Adipocyte (in vitro differentiated cells): ENCODE measurements around the gene PDZD2.

ENCODE experiments used
- DNase-seq: peaks from one replicate; pipeline ENCODE4 v3.0.0-alpha.2; 2015; ENCODE audit warnings: low read depth
- H3K27me3 ChIP-seq: replicated peaks from 2 replicates; pipeline ENCODE4 v1.7.0; 2013; ENCODE audit warnings: mild to moderate bottlenecking, low read length, moderate library complexity; ENCODE audit not compliant: control insufficient read depth, insufficient read depth
- H3K36me3 ChIP-seq: 2 replicates; pipeline ENCODE4 v1.7.0; 2013; ENCODE audit warnings: low read length, mild to moderate bottlenecking, moderate library complexity; ENCODE audit not compliant: control insufficient read depth, insufficient read depth, severe bottlenecking
- H3K4me1 ChIP-seq: 2 replicates; pipeline ENCODE4 v1.7.0; 2013; ENCODE audit warnings: mild to moderate bottlenecking, low read length, moderate library complexity; ENCODE audit not compliant: control insufficient read depth, insufficient read depth
- H3K4me3 ChIP-seq: 2 replicates; pipeline ENCODE4 v1.7.0; 2013; ENCODE audit warnings: mild to moderate bottlenecking, low read length, moderate library complexity
- H3K9ac ChIP-seq: 2 replicates; pipeline ENCODE4 v1.7.0; 2013; ENCODE audit warnings: mild to moderate bottlenecking, low read length, moderate library complexity
- H3K9me3 ChIP-seq: 2 replicates; pipeline ENCODE4 v1.7.0; 2013; ENCODE audit warnings: mild to moderate bottlenecking, low read length, moderate library complexity; ENCODE audit not compliant: control insufficient read depth

The PDZD2 gene

DNA sequence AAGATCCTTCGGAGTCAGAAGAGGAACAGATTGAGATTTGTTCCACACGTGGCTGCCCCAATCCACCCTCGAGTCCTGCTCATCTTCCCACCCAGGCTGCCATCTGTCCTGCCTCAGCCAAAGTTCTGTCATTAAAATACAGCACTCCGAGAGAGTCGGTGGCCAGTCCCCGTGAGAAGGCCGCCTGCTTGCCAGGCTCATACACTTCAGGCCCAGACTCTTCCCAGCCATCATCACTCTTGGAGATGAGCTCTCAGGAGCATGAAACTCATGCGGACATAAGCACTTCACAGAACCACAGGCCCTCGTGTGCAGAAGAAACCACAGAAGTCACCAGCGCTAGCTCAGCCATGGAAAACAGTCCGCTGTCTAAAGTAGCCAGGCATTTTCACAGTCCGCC, 449.3 kb downstream of the PDZD2 start:
- no peak for DNase-seq
- Histone ChIP-seq H3K27me3 (no peaks in the 10 kb centered on the region), H3K4me3 (no peak overlapping the region), H3K36me3 (peaks cover 30% of the 10 kb centered on the region), H3K4me1 (no peaks in the 10 kb centered on the region), H3K9ac (no peak overlapping the region), H3K9me3 (no peaks in the 10 kb centered on the region)

DNA sequence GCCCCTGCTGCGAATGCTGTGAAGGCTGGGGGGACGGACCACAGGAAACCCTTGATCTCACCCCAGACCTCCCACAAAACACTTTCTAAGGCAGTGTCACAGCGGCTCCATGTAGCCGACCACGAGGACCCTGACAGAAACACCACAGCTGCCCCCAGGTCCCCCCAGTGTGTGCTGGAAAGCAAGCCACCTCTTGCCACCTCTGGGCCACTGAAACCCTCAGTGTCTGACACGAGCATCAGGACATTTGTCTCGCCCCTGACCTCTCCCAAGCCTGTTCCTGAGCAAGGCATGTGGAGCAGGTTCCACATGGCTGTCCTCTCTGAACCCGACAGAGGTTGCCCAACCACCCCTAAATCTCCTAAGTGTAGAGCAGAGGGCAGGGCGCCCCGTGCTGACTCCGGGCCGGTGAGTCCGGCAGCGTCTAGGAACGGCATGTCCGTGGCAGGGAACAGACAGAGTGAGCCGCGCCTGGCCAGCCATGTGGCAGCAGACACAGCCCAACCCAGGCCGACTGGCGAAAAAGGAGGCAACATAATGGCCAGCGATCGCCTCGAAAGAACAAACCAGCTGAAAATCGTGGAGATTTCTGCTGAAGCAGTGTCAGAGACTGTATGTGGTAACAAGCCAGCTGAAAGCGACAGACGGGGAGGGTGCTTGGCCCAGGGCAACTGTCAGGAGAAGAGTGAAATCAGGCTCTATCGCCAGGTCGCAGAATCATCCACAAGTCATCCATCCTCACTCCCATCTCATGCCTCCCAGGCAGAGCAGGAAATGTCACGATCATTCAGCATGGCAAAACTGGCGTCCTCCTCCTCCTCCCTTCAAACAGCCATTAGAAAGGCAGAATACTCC, 450.4 kb downstream of the PDZD2 start:
- no peak for DNase-seq
- no peak overlapping the region for H3K9ac ChIP-seq
- H3K36me3 ChIP-seq: peaks cover 35% of the 10 kb centered on the region
- peaks cover 8% of the 10 kb centered on the region for H3K4me1 ChIP-seq
- H3K9me3 ChIP-seq: no peaks in the 10 kb centered on the region
- H3K4me3 ChIP-seq: no peak overlapping the region
- H3K27me3 ChIP-seq: no peaks in the 10 kb centered on the region

DNA sequence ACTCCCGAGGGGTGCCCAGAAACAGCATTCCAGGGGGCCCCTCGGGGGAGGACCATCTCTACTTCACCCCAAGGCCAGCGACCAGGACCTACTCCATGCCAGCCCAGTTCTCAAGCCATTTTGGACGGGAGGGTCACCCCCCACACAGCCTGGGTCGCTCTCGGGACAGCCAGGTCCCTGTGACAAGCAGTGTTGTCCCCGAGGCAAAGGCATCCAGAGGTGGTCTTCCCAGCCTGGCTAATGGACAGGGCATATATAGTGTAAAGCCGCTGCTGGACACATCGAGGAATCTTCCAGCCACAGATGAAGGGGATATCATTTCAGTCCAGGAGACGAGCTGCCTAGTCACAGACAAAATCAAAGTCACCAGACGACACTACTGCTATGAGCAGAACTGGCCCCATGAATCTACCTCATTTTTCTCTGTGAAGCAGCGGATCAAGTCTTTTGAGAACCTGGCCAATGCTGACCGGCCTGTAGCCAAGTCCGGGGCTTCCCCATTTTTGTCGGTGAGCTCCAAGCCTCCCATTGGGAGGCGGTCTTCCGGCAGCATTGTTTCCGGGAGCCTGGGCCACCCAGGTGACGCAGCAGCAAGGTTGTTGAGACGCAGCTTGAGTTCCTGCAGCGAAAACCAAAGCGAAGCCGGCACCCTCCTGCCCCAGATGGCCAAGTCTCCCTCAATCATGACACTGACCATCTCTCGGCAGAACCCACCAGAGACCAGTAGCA, 451.3 kb downstream of the PDZD2 start:
- Histone ChIP-seq H3K9me3 (no peaks in the 10 kb centered on the region), H3K9ac (no peak overlapping the region), H3K36me3 (peaks cover 41% of the 10 kb centered on the region), H3K27me3 (no peaks in the 10 kb centered on the region), H3K4me1 (peaks cover 13% of the 10 kb centered on the region), H3K4me3 (no peak overlapping the region)
- DNase-seq: no peak

DNA sequence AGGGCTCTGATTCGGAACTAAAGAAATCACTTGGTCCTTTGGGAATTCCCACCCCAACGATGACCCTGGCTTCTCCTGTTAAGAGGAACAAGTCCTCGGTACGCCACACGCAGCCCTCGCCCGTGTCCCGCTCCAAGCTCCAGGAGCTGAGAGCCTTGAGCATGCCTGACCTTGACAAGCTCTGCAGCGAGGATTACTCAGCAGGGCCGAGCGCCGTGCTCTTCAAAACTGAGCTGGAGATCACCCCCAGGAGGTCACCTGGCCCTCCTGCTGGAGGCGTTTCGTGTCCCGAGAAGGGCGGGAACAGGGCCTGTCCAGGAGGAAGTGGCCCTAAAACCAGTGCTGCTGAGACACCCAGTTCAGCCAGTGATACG, 451.8 kb downstream of the PDZD2 start:
- Histone ChIP-seq H3K4me3 (no peak overlapping the region), H3K27me3 (no peaks in the 10 kb centered on the region), H3K9ac (no peak overlapping the region), H3K36me3 (peaks cover 41% of the 10 kb centered on the region), H3K9me3 (no peaks in the 10 kb centered on the region), H3K4me1 (peaks cover 15% of the 10 kb centered on the region)
- DNase-seq: no peak

DNA sequence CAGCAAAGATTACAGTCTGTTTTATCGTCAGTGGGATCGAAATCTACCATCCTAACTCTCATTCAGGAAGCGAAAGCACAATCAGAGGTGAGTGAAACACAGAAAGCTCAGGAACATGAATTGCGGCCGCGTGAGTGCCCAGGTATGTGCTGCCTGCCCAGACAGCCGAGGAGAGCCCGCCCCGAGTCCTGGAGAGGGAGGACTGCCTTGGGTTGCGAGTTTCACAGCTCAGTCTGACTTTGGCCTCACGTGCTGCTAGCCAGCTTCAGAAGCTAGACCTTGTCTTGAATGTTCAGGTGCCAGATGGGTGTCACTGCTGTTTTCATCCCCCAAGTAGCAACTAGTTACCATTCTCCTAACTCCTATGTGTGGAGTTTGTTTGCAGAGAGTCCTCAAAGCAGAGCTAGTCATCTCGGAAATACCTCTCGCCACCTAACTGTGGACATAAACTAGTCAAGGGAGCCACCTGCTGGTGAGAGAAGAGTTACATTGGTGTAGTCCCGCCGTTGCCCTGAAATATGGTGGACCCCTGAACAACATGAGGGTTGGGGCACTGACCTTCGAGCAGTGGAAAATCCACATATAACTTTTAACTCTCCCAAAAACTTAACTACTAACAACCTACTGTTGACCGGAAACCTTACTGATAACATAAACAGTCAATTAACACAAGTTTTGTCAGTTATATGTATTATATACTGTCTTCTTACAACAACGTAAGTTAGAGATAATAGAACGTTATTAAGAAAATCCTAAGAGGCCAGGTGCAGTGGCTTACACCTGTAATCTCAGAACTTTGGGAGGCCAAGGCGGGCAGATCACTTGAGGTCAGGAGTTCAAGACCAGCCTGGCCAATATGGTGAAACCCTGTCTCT, 454.2 kb downstream of the PDZD2 start:
- Histone ChIP-seq H3K27me3 (no peaks in the 10 kb centered on the region), H3K4me1 (peaks cover 15% of the 10 kb centered on the region), H3K9me3 (no peaks in the 10 kb centered on the region), H3K9ac (no peak overlapping the region), H3K4me3 (no peak overlapping the region), H3K36me3 (peaks cover 47% of the 10 kb centered on the region)
- DNase-seq: peak; percentile 81

DNA sequence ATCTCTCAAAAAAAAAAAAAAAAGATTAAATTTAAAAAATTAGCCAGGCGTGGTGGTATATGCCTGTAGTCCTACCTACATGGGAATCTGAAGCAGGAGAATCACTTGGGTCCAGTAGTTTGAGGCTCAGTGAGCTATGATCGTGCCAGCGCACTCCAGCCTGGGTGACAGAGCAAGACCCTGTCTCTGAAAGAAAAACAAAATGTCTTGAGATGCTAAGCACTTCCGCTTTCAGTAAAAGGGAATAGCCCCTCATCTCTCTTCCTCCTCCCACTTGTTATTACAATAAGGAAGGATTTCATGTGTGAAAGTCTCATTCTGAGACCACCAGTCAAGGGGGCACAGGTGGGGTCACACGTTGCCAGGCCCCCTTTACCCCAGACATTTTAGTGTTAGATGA, 455.8 kb downstream of the PDZD2 start:
- peaks cover 15% of the 10 kb centered on the region for H3K4me1 ChIP-seq
- peaks cover 56% of the 10 kb centered on the region for H3K36me3 ChIP-seq

DNA sequence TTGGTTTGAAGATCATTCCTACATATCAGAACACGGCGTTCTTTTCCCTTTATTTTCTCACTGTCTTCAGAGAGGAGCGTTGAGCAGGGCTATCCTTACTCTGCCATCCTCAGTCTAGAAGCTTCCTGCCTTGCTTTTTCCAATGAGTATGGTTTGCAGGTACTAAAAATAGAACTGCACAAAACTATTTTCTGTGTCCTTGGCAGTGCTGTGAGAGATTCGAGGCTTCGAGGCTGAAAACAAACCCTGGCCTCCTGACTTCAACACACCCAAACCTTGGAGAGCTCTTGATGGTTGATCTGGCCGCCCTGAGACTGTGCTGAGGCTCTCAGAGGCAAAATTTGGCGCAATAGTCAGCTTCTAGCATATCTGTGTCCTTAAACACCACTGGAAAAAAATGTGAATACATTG, 456.3 kb downstream of the PDZD2 start:
- H3K9ac ChIP-seq: no peak overlapping the region
- H3K9me3 ChIP-seq: no peaks in the 10 kb centered on the region
- peak; percentile 11 for DNase-seq
- peaks cover 57% of the 10 kb centered on the region for H3K36me3 ChIP-seq
- H3K4me1 ChIP-seq: peaks cover 15% of the 10 kb centered on the region
- H3K27me3 ChIP-seq: no peaks in the 10 kb centered on the region
- H3K4me3 ChIP-seq: no peak overlapping the region

More for the DNA sequence above, 455.8 kb downstream of the PDZD2 start:
- Histone ChIP-seq H3K9me3 (no peaks in the 10 kb centered on the region), H3K4me3 (no peak overlapping the region), H3K9ac (no peak overlapping the region), H3K27me3 (no peaks in the 10 kb centered on the region)
- no peak for DNase-seq

DNA sequence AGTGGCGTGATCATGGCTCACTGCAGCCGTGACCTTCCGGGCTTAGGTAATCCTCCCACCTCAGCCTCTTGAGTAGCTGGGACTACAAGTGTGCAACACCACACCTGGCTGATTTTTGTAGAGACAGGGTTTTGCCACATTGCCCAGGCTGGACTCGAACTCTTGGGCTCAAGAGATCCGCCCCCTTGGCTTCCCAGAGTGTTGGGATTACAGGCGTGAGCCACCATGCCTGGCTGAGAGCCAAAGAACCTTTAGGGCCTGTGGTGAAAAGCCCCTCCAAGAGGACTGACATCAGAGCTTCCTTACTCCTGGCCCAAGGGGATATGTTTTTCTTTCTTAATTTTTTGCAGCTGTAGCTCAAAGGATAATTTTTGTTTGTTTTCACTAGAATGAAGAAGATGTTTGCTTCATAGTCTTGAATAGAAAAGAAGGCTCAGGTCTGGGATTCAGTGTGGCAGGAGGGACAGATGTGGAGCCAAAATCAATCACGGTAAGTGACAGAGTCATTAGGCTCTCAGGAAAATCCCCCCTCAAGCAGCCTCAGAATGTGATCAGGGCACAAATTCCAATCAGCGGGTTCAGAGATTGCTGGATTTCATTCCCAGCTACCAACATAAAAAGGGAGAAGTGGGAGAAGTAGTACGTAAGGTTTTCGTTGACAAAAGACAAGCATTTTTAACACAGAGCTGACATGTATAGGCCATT, 458.1 kb downstream of the PDZD2 start:
- Histone ChIP-seq H3K9me3 (no peaks in the 10 kb centered on the region), H3K4me1 (peaks cover 15% of the 10 kb centered on the region), H3K4me3 (no peak overlapping the region), H3K27me3 (no peaks in the 10 kb centered on the region), H3K9ac (no peak overlapping the region), H3K36me3 (peaks cover 67% of the 10 kb centered on the region)
- peak; percentile 39 for DNase-seq

DNA sequence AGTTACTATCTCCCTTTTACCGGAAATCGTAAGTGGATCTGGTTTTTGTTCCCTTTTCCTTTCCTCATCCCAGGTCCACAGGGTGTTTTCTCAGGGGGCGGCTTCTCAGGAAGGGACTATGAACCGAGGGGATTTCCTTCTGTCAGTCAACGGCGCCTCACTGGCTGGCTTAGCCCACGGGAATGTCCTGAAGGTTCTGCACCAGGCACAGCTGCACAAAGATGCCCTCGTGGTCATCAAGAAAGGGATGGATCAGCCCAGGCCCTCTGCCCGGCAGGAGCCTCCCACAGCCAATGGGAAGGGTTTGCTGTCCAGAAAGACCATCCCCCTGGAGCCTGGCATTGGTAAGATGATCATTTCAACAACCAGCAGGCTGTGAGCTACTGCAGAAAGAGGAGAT, 459.4 kb downstream of the PDZD2 start:
- no peaks in the 10 kb centered on the region for H3K9me3 ChIP-seq
- H3K9ac ChIP-seq: no peak overlapping the region

DNA sequence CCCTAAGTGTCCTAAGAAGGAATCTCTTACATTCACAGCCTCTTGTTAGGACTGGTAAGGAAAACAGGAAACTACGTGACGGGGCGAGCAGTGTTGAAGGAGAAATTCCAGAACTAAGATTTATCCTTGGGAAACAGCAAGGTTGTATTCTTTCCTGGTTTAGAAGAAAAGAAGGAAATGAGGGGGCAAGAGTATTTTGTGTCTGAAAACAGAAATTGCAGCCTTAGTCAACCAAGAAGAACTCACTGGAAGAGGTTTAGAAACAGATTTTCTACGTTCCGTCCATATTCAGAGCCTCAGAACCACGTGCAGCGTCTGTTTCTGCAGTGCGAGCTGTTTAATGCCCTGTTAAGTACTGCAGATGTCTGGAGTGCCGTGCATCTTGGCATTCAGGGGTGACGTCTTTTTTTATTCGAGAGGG, 460.0 kb downstream of the PDZD2 start:
- no peak overlapping the region for H3K9ac ChIP-seq
- DNase-seq: no peak
- H3K4me3 ChIP-seq: no peak overlapping the region
- no peaks in the 10 kb centered on the region for H3K9me3 ChIP-seq
- no peaks in the 10 kb centered on the region for H3K27me3 ChIP-seq
- peaks cover 82% of the 10 kb centered on the region for H3K36me3 ChIP-seq
- H3K4me1 ChIP-seq: peaks cover 9% of the 10 kb centered on the region

More for the DNA sequence above, 459.4 kb downstream of the PDZD2 start:
- no peak for DNase-seq
- H3K27me3 ChIP-seq: no peaks in the 10 kb centered on the region
- H3K36me3 ChIP-seq: peaks cover 77% of the 10 kb centered on the region
- H3K4me1 ChIP-seq: peaks cover 15% of the 10 kb centered on the region
- no peak overlapping the region for H3K4me3 ChIP-seq
